ENCODE results near the gene KXD1.

The KXD1 gene

GRCh38 chr19:18523841-18524240, 33.8 kb upstream of the KXD1 start:
- H3K4me3 ChIP-seq (ENCODE audit: control insufficient read depth, low read depth, low read length): no peak overlapping the region
- DNase-seq (ENCODE audit: low read depth): no peak
- no peak for TF ChIP-seq CTCF (conservative IDR thresholded peaks at IDR 0.05; ENCODE audit: control insufficient read depth, insufficient read depth, low read depth, low read length)

GRCh38 chr19:18526316-18526715, 31.4 kb upstream of the KXD1 start:
- no peak for DNase-seq (ENCODE audit: low read depth)
- TF ChIP-seq CTCF (conservative IDR thresholded peaks at IDR 0.05; ENCODE audit: control insufficient read depth, insufficient read depth, low read depth, low read length): no peak
- H3K4me3 ChIP-seq (ENCODE audit: control insufficient read depth, low read depth, low read length): no peak overlapping the region

- no peak overlapping the region for H3K4me3 ChIP-seq (ENCODE audit: control insufficient read depth, low read depth, low read length)
- DNase-seq (ENCODE audit: low read depth): no peak
- no peak for TF ChIP-seq CTCF (conservative IDR thresholded peaks at IDR 0.05; ENCODE audit: control insufficient read depth, insufficient read depth, low read depth, low read length)
Observed at GRCh38 chr19:18529782-18530181, 27.9 kb upstream of the KXD1 start.

- no peak overlapping the region for H3K4me3 ChIP-seq (ENCODE audit: control insufficient read depth, low read depth, low read length)
- no peak for DNase-seq (ENCODE audit: low read depth)
- no peak for TF ChIP-seq CTCF (conservative IDR thresholded peaks at IDR 0.05; ENCODE audit: control insufficient read depth, insufficient read depth, low read depth, low read length)
Observed at GRCh38 chr19:18531485-18531884, 26.2 kb upstream of the KXD1 start.

- no peak for DNase-seq (ENCODE audit: low read depth)
- H3K4me3 ChIP-seq (ENCODE audit: control insufficient read depth, low read depth, low read length): no peak overlapping the region
- no peak for TF ChIP-seq CTCF (conservative IDR thresholded peaks at IDR 0.05; ENCODE audit: control insufficient read depth, insufficient read depth, low read depth, low read length)
Observed at GRCh38 chr19:18532168-18532890, 25.3 kb upstream of the KXD1 start.

GRCh38 chr19:18533058-18533457, 24.6 kb upstream of the KXD1 start:
- no peak overlapping the region for H3K4me3 ChIP-seq (ENCODE audit: control insufficient read depth, low read depth, low read length)
- TF ChIP-seq CTCF (conservative IDR thresholded peaks at IDR 0.05; ENCODE audit: control insufficient read depth, insufficient read depth, low read depth, low read length): no peak
- no peak for DNase-seq (ENCODE audit: low read depth)

GRCh38 chr19:18536475-18536874, 21.2 kb upstream of the KXD1 start:
- no peak for TF ChIP-seq CTCF (conservative IDR thresholded peaks at IDR 0.05; ENCODE audit: control insufficient read depth, insufficient read depth, low read depth, low read length)
- H3K4me3 ChIP-seq (ENCODE audit: control insufficient read depth, low read depth, low read length): no peak overlapping the region
- DNase-seq (ENCODE audit: low read depth): no peak
